Left renal cortex interstitium (tissue), 4 donors: Measurements from ENCODE around the gene ANTXR1. TPM values are rescaled to one million over a fixed set of nuclear protein-coding genes. Genes with fewer than 3 reads are reported as not detected.
"Not testable (repeated sequence)": the region's sequence is repeated elsewhere in the genome, so short reads cannot be mapped to it uniquely, and the experiment has no call there.

Experiments used
- DNase-seq, 4 donors: peaks; one replicate each; pipeline ENCODE4 v3.0.0-alpha.2; 2013; ENCODE audit warnings: low read depth in 4 of 4, low spot score in 2 of 4, missing footprints in 1 of 4
- polyA plus RNA-seq, 4 donors: library from polyadenylated mRNA; unstranded; fragments of 120-200 nt; gene quantifications; one replicate each; pipeline ENCODE4 v1.2.1, GENCODE V29; 2013; ENCODE audit not compliant: insufficient read length in 4 of 4

ANTXR1 gene
- polyA plus RNA-seq, 4 donors: 73.7 to 97.7 (median 81.0) TPM

DNA sequence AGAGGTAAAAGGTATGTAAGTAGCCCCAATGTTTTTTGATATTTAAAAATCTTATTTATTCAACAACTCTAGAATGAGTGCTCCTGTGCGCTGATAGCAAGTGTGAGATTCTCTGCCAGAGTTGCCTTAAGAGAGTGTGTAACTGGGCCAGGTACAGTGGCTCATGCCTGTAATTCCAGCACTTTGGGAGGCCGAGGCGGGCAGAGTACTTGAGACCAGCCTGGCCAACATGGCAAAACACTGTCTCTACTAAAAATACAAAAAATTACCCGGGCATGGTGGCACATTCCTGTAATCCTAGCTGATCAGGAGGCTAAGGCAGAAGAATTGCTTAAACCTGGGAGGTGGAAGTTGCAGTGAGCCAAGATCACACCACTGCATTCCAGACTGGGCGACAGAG lies 161.2 kb downstream of the ANTXR1 start:
- not testable (repeated sequence) for DNase-seq

DNA sequence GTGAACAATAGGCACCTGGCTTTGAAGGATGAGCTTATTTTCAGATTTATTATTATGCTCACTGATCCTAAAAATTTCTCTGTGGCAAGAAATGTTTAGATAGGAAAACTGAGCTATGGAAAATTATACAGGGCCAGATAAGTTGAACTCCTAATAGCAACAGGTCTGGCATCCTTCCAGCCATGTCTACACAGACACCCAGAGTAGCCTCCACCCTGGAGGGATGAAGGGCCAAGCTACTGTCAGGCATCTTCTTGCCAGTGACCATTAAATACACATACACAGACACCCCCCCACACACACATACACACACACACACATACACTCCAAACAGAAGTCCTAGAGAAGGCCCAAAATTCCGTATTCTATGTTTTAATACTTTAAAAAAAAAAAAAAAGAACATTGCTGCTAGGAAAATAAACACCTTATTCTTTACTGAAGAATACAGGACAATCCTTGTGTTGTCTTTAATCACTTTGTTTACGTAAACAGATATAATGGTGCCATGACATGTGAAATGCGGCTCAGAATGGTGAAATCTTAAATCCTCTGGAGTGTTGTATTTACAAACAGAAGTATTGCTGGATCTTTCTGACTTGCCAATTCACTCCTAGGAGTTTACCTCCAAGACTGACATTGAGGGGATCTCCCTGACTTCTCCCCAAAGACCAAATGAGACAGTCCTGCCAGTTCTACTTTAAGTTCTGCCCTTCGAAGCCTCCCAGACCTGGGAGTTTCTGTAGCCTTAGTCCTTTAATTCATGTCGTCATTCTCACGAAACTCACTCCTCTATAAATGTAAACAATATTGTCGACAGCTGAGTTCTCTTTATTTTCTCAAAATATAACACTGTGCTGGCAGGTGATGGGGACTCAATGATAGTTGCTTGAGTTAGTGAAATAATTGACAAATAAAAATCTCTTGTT lies 163.1 kb downstream of the ANTXR1 start:
- DNase-seq: no peak

DNA sequence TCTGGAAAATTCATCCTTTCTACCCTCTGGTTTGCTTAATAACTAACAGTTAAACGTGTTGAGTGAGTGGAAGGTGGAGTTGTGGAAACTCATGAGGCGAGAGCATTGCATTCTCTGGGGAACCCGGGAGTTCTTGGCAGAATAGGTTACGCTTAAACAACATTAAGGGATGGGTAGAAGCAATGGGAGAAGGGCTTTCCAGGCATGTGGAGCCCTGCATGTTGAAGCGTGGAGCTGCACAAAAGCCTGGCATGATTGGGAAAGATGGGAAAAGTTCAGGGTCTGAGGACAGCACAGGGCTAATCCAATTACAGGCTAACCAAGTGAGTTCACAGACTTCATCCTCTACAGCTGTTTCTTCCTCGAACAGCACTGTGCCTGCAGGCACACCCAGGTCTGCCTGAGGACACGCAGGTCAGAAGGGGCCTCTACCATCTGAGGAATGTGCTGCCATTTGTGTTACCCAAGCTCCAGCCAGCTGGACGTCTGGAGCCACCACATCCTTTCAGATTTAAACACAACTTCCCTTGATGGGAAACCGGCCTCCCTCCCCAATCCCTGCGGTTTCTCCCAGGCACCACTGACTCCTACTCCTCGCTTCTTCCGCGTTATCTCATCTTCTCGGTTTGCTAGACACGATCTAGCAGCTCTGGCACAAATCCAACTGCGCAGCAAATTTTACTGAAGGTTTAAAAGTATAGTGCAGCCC lies 164.2 kb downstream of the ANTXR1 start:
- no peak for DNase-seq

DNA sequence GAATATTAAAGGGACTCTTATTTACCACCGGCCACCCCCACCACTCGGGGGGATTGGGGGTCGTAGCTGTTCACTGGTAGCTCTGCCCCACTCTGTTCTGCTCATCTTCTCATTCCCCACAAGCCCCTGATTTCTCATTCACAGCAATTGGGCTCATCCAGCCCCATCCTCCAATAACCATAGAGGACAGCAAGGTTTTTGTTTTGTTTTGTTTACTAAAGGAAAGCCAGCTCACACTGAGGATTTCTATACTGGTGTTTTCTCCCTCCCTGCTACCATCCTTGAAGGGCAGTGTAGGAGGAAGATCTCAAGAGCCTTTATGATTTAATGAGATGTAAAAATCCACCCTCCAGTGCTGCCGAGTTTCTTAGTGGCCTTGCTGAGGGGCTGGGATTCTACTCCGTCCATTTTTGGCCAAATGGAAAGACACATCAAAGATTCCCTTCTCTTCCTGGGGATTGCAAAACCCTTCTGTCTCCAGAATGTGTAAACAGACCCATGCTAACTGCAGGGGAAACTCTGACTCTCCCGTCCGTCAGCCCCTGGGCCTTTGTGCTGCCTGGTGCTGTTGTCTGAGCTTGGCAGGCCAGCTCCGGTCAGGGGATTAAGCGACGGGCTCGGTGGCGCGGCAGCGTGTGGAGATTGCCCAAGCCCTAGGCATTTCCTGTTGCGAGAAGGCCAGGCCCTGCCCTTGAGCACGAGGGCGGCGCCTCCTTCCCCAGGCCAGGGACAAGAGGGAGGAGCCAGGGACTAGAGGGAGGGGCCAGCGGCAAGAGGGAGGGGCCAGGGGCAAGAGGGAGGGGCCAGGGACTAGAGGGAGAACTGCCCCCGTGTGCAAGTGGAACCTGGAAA lies 165.0 kb downstream of the ANTXR1 start:
- no peak for DNase-seq

DNA sequence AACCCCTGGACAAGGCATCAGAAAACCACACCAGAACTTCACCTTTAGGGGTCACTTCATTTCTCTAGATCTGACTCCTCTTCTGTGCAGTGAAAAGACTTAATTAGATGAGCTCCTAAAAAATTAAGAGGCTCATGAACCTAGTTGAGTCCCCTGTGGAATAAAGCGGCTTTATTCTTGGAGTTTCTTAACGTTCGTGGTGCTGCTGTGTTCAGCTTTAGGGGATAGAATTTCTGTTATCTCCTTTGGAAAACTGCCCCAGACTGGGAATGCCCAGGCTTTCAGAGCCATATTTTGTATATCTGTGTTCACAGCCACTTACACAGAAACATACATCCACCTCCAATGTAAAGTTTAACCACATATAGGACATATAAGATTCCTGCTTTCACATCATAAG lies 165.8 kb downstream of the ANTXR1 start:
- no peak for DNase-seq

DNA sequence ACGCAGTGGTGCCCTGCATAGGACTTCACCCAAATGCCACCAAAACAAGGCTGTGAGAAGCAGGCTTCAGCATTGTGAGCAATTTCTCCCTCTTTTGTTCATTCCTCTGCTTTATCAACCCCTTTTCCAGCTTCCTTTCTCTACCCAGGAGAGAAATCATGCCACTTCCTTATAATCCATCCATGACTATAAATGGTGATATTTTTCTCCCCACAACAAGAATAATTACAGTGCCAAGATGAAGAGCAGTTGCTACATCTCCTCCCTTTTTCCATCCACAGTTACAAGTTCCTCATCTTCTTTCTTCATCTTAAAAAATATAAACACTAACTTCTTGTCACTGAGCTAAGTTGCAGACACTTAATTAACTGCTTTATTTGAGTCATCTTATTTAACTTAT lies 167.2 kb downstream of the ANTXR1 start:
- no peak for DNase-seq

DNA sequence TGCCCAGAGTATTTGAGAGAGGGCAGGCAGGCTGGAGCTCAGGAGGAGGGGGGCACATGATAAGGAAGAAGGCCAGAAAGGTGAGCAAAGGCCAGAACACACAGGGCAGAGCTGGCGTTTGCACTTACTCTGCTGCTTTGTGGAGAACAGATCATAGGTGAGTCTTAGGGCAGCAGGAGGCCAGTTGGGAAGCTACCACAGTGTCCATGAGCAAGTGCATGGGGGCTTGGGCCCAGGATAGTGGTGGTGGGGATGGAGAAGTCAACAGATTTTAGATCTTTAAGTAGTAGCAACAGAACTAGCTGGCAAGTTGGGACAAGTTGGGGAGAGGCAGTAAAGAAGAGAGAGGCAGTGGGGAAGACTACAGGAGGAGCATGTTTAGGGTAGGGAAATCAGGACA lies 168.0 kb downstream of the ANTXR1 start:
- no peak for DNase-seq

DNA sequence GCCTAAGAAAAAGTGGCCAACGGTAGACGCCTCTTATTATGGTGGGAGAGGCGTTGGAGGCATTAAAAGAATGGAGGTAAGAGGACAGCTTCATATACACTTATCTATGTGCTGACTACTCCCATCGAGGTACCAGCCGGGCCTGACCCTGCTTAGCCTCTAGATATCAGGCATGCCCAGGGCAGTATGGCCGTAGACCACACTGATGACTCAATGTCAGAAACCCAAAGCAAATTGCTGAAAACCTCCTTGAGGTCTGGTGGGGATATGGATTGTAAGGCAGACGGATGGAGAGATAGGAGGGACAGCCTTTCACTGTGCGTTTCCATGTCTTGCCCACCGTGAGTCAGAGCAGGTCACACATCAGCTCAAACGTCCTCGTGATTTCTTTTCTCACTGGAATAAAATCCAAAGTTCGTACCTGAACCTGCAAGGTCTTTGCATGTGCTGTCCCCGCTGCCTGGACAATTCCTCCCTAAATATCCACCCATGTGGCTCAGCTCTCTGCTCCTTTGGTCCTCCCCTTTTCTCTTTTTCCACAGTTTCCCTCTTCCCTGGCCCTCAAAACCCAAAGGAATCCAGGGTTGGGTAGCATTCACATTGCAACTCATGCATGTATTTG lies 168.9 kb downstream of the ANTXR1 start:
- no peak for DNase-seq

DNA sequence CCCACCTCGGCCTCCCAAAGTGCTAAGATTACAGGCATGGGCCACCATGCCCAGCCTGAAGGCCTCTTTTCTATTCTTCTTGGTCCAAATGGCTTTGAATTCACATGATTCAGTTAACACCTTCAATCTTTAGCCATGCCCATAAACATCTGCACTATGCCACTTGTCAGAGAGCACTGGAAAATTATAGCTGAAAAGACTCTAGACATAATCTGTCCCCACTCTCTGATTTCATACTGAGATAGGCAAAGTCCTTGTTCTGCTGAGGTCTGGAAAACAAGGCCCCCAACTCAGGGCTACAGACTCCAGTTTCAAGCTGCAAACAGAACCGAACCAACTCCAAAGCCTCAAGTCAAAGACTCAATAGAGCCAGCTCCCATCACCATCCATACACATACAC lies 170.7 kb downstream of the ANTXR1 start:
- DNase-seq: no peak

DNA sequence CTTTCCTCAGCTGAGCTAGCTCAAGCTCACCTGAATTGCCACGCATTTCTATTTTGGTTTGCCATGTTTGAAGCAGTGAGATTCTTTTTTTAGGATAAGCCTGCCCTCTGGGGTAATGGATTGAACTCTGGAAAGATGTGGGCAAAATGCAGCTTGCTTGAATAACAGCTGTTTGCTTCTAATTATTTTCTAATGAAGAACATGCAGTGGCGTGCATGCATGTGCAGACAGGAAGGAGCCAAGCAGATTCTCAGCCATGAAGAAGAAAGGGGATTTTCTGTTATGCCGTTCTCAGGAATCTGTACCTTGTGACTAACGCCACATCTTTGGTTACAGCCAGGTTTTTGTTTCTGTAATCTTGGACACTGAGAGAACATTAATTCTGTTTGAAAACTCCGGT lies 171.2 kb downstream of the ANTXR1 start:
- no peak for DNase-seq

DNA sequence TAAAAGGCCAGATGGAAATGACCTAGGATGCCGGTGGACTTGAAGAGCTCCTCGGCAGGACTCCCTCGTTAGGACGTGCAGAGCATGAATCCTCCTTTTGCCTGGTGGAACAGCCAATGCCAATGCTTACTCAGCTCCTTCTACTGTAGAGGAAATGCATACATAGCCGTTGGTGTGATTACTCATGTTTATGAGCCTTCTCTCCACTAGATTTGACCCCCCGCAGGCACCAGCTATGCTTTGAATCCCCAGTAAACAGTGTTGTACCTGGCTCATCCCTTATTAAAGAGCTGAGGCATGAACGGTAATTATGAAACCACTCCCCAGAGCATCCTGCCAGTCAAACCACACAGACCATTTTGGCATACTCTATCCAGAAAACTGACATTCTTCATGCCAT lies 172.8 kb downstream of the ANTXR1 start:
- DNase-seq: no peak

DNA sequence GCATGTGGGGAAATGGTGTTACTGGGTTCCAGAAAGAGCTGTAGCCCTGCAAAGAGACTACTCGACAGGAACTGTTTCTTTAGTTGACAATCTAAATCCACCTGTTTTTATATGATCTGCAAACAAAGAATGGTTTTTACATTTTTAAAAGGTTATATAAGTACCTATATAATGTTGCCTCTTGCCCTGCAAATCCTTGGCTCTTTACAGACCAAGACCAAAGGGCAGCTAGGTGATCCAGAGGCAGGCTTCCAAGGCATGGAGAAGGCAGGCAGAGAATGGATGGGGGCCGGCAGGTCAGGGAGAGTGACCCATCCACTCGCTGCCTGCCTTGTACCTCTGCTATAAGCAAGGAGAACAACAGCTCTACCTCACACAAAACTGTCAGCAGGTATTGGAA lies 173.6 kb downstream of the ANTXR1 start:
- DNase-seq: no peak

DNA sequence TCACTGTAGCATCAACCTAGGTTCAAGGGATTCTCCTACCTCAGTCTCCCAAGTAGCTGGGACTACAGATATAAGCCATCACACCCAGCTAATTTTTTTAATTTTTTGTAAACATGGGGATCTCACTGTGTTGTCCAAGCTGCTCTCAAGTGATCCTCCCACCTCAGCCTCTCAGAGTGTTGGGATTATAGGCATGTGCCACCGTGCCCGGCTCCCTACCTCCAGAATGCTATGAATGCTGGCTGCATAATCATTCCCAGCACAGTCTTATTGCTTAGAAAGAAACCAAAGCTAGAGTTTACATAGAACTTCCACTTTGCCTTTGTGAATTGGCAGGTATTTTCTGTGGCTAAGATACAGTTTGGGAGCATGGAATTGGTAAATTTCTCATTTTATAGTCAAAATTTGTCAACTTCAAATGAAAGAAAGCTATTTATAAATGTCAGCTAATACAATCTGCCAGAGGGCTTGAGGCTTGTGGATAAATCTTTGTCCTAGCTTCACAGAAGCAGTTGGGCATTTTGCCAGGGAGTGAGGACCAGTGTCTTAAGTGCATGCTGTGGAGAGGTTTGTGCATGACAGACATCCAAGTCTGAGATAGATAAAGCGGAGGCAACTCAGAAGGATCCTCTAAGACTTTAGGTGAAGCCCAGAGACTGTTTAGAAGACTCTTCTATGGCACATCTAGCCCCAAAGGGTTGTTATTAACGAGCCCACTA lies 175.4 kb downstream of the ANTXR1 start:
- DNase-seq: no peak

DNA sequence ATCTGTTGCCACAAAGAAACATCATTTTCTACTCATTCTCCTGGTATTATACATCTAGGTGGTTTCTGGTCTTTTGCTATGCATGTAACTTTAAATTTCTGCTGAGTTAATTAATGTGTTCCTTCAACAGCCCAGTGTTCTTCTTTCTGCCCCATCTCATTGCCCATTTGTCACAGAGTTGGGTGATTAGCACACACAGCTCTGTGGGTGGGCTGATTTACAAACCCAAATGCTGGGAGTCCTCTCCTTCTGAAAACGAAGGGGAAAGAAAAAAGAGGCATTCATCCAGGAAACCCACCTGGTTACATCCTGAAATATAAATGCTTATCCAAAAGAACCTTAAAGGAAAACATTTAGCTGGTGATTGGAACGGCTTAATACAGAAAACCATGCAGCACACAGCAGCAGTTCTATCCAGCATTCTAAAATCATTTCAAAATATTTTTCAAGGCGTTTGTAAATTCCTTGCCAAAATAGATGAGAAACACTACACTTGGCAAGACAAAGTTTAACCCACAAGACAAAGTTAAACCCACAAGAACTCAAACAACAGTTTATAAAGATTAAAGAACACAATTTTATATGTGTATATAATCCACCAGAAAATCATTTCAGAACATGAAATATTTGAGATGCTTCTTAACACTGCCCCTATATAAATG lies 177.9 kb downstream of the ANTXR1 start:
- no peak for DNase-seq

DNA sequence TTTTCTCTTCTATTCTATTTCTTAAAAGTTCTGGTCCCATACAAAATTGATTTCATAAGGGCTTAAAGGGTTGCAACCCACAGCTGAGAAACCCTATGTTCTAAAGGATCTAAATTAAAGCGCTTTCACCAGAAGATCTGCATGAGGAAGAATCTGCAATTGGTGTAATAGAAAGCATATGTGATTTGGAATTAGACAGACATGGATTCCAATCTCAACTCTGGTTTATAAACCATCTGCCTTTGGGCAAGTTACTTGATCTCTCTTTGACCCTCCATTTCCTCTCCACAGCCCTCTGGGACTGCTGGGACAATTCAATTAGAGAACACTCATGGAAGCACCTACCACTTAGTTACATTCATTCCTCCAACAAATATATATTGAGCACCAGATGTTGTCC lies 178.7 kb downstream of the ANTXR1 start:
- no peak for DNase-seq

DNA sequence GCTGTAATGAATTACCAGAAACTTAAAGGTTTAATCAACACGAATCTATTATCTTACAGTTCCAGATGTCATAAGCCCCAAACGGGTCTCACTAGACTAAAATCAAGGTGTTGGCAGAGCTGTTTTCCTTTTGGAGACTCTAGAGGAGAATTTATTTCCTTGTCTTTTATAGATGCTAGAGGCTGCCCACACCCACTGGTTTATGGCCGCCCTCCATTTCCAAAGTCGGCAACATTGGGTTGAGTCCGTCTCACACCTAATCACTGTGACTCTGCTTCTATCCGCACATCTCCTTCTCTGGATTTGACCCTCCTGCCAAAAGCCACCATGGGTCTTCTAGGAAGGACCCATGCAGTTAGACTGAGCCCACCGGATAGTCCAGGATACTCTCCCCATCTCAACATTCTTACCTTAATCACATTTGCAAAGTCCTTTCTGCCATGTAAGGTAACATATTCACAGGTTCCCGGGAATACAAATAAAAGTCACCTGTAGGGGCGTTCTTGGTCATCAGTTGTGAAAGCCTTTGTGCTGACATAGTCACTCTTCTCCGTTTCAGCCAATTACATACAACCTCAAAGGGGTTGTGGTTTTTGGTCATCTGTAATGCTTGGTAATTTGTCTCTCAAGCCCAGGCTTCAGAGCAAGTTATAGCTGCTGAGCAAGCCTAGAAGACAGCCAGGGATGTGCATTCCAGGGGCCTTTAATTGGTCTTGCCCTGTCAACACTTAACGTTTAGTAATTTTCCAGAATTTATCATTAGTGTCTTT lies 179.4 kb downstream of the ANTXR1 start:
- no peak for DNase-seq

DNA sequence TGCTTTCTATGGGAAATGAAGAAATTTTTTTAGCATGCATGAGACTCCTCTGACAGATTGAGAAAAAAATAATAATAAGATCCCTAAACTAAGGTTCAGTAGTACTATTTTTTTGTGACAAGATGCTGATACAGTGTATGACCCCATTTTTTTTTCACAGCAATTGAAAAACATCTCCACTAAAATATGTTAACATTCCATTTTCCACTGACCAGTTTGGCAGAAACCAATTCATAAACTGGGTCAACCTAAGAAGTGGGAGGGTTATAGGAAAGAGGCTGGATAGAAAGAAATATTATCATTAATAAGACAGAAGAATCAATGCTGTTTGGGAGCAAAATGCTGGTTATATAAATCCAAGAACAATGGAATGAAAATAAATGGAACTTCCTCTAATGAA lies 182.7 kb downstream of the ANTXR1 start:
- no peak for DNase-seq

DNA sequence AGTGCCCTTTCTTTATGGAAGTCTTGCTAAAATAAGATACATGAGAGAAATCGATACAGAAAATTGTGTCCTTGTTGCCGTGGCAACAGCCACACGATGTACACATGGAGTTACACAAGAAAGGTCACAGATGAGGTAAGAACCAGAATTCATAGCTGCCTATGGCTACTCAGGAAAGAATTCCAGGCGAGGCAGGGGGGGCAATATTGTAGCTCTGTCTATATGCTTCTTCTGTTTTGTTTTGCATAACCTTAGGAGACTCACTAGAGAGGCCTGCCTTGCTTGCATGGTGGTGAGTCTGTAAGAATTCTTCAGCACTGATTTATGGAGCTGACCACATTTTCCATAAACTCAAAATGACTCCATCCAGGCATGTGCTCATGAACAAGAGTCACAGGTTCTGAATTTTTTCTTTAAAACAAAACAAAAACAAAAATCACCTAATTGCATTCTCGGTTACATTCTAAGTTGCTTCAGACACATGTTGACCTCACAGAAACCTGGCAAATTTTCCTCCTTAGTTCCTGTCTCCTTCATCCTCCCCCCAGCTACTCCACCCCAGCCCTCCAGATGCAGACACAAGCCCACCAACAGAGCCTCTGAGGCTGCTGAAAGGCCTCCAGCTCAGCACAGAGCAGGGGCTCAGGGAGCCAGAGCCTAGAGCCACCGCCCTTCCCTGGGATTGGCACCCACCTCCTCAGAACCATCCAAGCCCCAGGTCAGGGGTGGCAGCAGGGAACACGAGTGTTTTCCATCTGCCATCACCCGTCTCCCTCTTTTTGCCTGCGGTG lies 183.5 kb downstream of the ANTXR1 start:
- DNase-seq: no peak
